Parathyroid adenoma (tissue), 2 donors: ENCODE results near the gene CHL1.

Experiments used
- H2AFZ ChIP-seq: fragments of 300-600 bp; sonication (generic); one replicate; pipeline ENCODE4 v1.7.0; 2017; ENCODE audit warnings: antibody characterized with exemption, mild to moderate bottlenecking
- H3K27ac ChIP-seq: fragments of 300-600 bp; sonication (generic); one replicate; pipeline ENCODE4 v1.7.0; 2017
- H3K27me3 ChIP-seq: fragments of 300-600 bp; sonication (generic); one replicate; pipeline ENCODE4 v1.7.0; 2017; ENCODE audit warnings: low read length; ENCODE audit not compliant: control insufficient read depth, insufficient read depth
- H3K36me3 ChIP-seq: fragments of 300-600 bp; sonication (generic); one replicate; pipeline ENCODE4 v1.7.0; 2017; ENCODE audit warnings: low read length; ENCODE audit not compliant: control insufficient read depth, insufficient read depth
- H3K4me1 ChIP-seq: fragments of 300-600 bp; sonication (generic); one replicate; pipeline ENCODE4 v1.7.0; 2017; ENCODE audit warnings: control low read depth
- H3K4me2 ChIP-seq: fragments of 300-600 bp; sonication (generic); one replicate; pipeline ENCODE4 v1.7.0; 2017; ENCODE audit warnings: low read length
- H3K4me3 ChIP-seq: fragments of 300-600 bp; sonication (generic); one replicate; pipeline ENCODE4 v1.7.0; 2017; ENCODE audit warnings: low read depth, low read length
- H3K79me2 ChIP-seq: fragments of 300-600 bp; sonication (generic); one replicate; pipeline ENCODE4 v1.7.0; 2017; ENCODE audit warnings: control low read depth
- H3K9ac ChIP-seq: fragments of 300-600 bp; sonication (generic); one replicate; pipeline ENCODE4 v1.7.0; 2017; ENCODE audit warnings: mild to moderate bottlenecking
- H3K9me3 ChIP-seq: fragments of 300-600 bp; sonication (generic); one replicate; pipeline ENCODE4 v1.7.0; 2017; ENCODE audit warnings: low read length; ENCODE audit not compliant: control insufficient read depth
- TF ChIP-seq, protein P1 (sequence below): fragments of 300-600 bp; sonication (generic); IDR thresholded peaks from one replicate; pipeline ENCODE4 v1.7.0; 2017; ENCODE audit warnings: antibody characterized with exemption, mild to moderate bottlenecking
- donor health status: primary hyperparathyroidism.

The CHL1 gene

DNA sequence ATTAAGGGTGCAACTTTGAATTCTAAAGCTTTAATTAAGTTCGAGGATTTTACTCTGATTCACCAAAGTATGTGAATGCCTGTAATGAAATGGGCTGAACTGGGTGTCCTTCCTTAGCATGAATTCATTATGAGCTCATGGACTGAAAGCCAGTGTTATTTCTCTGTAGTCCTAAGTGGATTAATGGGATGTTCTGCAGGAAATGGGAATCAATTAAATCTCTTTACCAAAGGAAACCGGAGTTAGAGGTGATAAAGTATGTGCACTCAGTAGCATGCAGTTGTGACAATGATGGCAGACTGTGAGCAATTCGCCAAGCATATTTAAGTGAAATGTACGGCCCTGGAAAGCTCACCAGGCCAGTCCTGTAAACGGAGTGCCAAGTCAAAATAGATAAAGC, 138.7 kb downstream of the CHL1 start:
- H3K4me1 ChIP-seq = no peaks in the 10 kb centered on the region
- no peak overlapping the region for H3K4me2 ChIP-seq
- no peaks in the 10 kb centered on the region for H3K27me3 ChIP-seq
- no peak overlapping the region for H3K27ac ChIP-seq
- no peak overlapping the region for H3K9ac ChIP-seq
- TF ChIP-seq, protein P1, sequence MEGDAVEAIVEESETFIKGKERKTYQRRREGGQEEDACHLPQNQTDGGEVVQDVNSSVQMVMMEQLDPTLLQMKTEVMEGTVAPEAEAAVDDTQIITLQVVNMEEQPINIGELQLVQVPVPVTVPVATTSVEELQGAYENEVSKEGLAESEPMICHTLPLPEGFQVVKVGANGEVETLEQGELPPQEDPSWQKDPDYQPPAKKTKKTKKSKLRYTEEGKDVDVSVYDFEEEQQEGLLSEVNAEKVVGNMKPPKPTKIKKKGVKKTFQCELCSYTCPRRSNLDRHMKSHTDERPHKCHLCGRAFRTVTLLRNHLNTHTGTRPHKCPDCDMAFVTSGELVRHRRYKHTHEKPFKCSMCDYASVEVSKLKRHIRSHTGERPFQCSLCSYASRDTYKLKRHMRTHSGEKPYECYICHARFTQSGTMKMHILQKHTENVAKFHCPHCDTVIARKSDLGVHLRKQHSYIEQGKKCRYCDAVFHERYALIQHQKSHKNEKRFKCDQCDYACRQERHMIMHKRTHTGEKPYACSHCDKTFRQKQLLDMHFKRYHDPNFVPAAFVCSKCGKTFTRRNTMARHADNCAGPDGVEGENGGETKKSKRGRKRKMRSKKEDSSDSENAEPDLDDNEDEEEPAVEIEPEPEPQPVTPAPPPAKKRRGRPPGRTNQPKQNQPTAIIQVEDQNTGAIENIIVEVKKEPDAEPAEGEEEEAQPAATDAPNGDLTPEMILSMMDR = no peak
- H2AFZ ChIP-seq = no peak overlapping the region
- H3K9me3 ChIP-seq = no peaks in the 10 kb centered on the region
- H3K36me3 ChIP-seq = no peaks in the 10 kb centered on the region
- H3K79me2 ChIP-seq = no peaks in the 10 kb centered on the region
- no peak overlapping the region for H3K4me3 ChIP-seq

DNA sequence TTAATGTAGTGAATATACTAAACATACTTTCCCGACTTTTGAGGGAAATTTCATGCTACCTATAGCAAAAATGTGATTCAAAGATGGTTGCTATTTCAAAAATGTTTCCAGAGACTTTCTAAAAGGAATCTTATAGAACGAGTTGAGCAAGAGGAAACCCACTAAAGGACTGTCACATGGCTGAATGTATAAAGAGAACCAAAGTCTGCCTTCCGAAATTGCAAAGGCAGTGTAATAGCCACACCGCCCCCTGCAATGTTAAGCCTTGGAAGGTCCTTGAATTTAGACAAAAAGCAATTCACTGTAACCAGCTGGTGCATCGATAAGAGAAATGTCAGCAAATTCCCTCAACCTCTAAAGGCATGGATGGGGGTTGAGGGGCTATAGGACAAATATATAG, 142.8 kb downstream of the CHL1 start:
- Histone ChIP-seq H3K79me2 (no peaks in the 10 kb centered on the region), H3K9me3 (no peaks in the 10 kb centered on the region), H3K36me3 (no peaks in the 10 kb centered on the region), H3K4me3 (no peak overlapping the region), H3K4me1 (no peaks in the 10 kb centered on the region), H3K27ac (no peak overlapping the region), H3K27me3 (no peaks in the 10 kb centered on the region), H3K4me2 (no peak overlapping the region), H3K9ac (no peak overlapping the region), H2AFZ (no peak overlapping the region)
- TF ChIP-seq, protein P1 = no peak

DNA sequence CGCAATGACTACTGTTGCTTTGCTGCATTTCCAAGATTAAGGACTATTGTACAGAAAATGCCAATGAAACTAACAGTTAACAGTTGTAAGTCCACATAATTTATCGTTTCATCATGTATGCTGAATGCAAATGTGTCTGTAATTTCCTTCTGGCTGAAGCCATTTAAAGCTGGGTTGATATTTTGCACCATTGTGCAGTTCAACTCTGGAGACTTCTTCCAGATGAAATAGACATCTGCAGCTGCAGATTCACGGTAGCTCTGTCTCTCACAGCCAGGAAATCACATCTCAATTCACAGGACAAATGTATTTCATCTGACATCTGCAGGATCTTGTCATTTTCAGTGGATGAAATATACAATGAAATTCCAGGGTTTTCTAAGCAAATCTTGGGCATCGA, 145.4 kb downstream of the CHL1 start:
- H3K4me1 ChIP-seq = no peaks in the 10 kb centered on the region
- no peak overlapping the region for H3K9ac ChIP-seq
- H3K27ac ChIP-seq = no peak overlapping the region
- TF ChIP-seq, protein P1 = no peak
- H3K4me2 ChIP-seq = no peak overlapping the region
- no peak overlapping the region for H3K4me3 ChIP-seq
- H3K79me2 ChIP-seq = no peaks in the 10 kb centered on the region
- no peak overlapping the region for H2AFZ ChIP-seq
- H3K36me3 ChIP-seq = no peaks in the 10 kb centered on the region
- H3K27me3 ChIP-seq = no peaks in the 10 kb centered on the region
- H3K9me3 ChIP-seq = no peaks in the 10 kb centered on the region

DNA sequence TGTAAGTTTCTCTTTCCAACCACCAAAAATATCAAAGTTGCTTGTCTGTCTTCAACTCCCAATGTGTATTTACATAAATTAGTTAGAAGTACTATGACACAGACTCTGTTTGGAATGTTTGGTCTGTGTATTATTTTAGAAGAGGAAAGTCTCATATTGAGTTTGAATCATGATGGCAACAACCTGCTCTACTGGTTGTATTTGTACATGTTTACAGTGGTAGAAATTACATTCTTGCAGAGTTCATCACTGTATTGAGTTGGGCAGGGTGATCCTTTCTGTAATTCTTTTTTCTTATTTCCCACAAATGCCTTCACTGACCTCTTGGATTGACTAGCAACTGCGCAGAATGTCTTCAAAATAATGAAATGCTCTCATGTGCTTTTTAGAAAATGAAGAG, 149.6 kb downstream of the CHL1 start:
- TF ChIP-seq, protein P1 = no peak

DNA sequence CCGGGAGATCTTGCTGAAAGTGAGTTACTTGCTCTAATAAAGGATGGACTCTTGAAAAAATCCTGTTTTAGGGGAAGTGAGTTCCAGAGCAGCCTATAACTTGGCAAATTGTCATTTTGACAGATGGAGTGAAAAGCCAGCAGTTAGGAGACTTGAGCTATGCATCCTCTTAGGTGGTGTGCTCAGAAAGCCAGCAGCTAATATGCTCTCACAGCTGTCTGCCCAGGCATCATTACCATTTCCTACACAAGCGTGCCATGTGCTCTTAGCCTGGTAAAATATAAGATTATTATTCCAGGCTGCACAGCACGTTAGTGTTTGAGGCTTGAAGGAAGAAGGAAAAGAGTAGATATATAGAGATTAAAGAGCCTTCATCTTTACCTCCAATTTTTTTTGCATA, 151.0 kb downstream of the CHL1 start:
- Histone ChIP-seq H3K4me1 (no peaks in the 10 kb centered on the region), H3K27ac (no peak overlapping the region), H3K36me3 (no peaks in the 10 kb centered on the region), H3K9ac (no peak overlapping the region), H3K9me3 (no peaks in the 10 kb centered on the region), H3K27me3 (peaks cover 2% of the 10 kb centered on the region), H2AFZ (no peak overlapping the region), H3K79me2 (no peaks in the 10 kb centered on the region), H3K4me2 (no peak overlapping the region), H3K4me3 (no peak overlapping the region)
- TF ChIP-seq, protein P1 = no peak

More for the DNA sequence above, 149.6 kb downstream of the CHL1 start:
- H3K27ac ChIP-seq = no peak overlapping the region
- no peak overlapping the region for H3K9ac ChIP-seq
- no peak overlapping the region for H3K4me3 ChIP-seq
- H3K27me3 ChIP-seq = peaks cover 2% of the 10 kb centered on the region
- H2AFZ ChIP-seq = no peak overlapping the region
- H3K9me3 ChIP-seq = no peaks in the 10 kb centered on the region
- no peaks in the 10 kb centered on the region for H3K79me2 ChIP-seq
- H3K36me3 ChIP-seq = no peaks in the 10 kb centered on the region
- no peak overlapping the region for H3K4me2 ChIP-seq
- H3K4me1 ChIP-seq = no peaks in the 10 kb centered on the region
